Spleen (tissue), 7 donors: ENCODE data around the gene RAET1G.

ENCODE experiments used
- POLR2AphosphoS5 ChIP-seq, 3 donors: sonication (generic); formaldehyde crosslinking; IDR thresholded peaks; one replicate each; pipeline ENCODE4 v1.5.1; 2017; ENCODE audit warnings: antibody characterized with exemption in 3 of 3
- TF ChIP-seq, protein P1 (sequence below), 11 experiments: fragments of 200-600 bp in 7 of 11; fragments of 450-650 bp in 4 of 11; sonication (generic) in 4 of 11; IDR thresholded peaks in 8 of 11; conservative IDR thresholded peaks in 3 of 11; 1 replicate in 7 of 11; 2 replicates in 4 of 11; pipeline versions ENCODE4 v1.4.0 to v1.8.0; 2016 to 2021; ENCODE audit warnings: antibody characterized with exemption in 11 of 11, inconsistent platforms in 4 of 11, mild to moderate bottlenecking in 1 of 11
- donor health status: DM: no; HTN: no; CAD: no; lungs with moderate emphysema.
- donor health status: DM: no; HTN: no; CAD: no.
- donor health status: DM: no; HTN: no; CAD: no.

DNA sequence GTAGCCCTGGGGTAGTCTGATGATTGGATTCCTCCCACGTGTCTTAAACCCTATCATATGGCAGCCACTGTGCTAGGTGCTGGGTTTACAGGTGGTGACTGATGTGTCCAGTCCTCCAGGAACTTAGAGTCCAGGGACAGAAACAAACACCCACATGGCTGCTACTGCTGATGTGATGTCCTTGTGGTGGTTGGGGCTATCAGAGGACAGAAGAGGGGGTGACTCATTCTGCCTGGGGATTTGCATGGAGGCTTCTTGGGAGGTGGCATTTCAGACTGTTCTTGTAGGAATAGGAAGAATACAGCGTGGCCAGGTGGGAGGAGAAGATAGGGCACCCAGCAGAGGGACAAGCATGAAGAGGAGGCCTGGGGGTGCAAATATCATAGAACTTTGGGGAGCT is 9.8 kb downstream of the RAET1G start:
- TF ChIP-seq, protein P1, sequence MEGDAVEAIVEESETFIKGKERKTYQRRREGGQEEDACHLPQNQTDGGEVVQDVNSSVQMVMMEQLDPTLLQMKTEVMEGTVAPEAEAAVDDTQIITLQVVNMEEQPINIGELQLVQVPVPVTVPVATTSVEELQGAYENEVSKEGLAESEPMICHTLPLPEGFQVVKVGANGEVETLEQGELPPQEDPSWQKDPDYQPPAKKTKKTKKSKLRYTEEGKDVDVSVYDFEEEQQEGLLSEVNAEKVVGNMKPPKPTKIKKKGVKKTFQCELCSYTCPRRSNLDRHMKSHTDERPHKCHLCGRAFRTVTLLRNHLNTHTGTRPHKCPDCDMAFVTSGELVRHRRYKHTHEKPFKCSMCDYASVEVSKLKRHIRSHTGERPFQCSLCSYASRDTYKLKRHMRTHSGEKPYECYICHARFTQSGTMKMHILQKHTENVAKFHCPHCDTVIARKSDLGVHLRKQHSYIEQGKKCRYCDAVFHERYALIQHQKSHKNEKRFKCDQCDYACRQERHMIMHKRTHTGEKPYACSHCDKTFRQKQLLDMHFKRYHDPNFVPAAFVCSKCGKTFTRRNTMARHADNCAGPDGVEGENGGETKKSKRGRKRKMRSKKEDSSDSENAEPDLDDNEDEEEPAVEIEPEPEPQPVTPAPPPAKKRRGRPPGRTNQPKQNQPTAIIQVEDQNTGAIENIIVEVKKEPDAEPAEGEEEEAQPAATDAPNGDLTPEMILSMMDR (IDR thresholded peaks at IDR 0.05 in 8 of 11, conservative IDR thresholded peaks at IDR 0.05 in 3 of 11): no peak
- TF ChIP-seq POLR2AphosphoS5 (IDR thresholded peaks at IDR 0.05): no peak
